Vagina (tissue), 2 donors: ENCODE data around the gene CUX1.

Source experiments
- POLR2A ChIP-seq, 2 donors: fragments of 450-650 bp; IDR thresholded peaks; one replicate each; pipeline ENCODE4 v1.6.1; 2017; ENCODE audit warnings: antibody characterized with exemption in 2 of 2, mild to moderate bottlenecking in 2 of 2, moderate library complexity in 2 of 2
- POLR2AphosphoS5 ChIP-seq, 2 donors: sonication (generic); formaldehyde crosslinking; IDR thresholded peaks; one replicate each; pipeline ENCODE4 v1.9.0; 2017; ENCODE audit warnings: antibody characterized with exemption in 2 of 2, mild to moderate bottlenecking in 2 of 2, low read depth in 1 of 2; ENCODE audit not compliant: insufficient read depth in 1 of 2
- TF ChIP-seq, protein P1 (sequence below), 3 experiments: fragments of 450-650 bp in 2 of 3; fragments of 200-600 bp in 1 of 3; sonication (generic) in 1 of 3; IDR thresholded peaks; one replicate each; pipeline ENCODE4 v1.5.1; 2017 to 2019; ENCODE audit warnings: antibody characterized with exemption in 3 of 3, mild to moderate bottlenecking in 2 of 3, moderate library complexity in 2 of 3

DNA sequence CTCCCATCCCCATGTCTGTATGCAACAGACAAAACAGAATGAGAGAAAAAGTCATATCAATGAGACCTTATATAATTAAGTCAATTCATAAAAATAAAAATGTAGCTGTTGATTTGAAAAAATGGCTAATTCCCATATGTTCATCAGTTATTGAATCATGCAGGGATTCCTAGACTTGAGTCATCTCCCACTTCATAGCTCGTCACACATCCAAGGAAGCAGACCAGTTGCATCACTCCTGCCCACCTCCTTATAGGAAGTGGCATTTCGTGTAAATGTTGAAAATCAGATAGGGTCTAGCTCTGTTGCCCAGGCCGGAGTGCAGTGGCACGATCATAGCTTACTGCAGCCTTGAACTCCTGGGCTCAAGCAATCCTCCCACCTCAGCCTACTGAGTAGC is 413.2 kb downstream of the CUX1 start:
- TF ChIP-seq POLR2A (IDR thresholded peaks at IDR 0.05) (no peak), POLR2AphosphoS5 (IDR thresholded peaks at IDR 0.05; ENCODE audit: insufficient read depth in 1 of 2, low read depth in 1 of 2) (no peak)
- TF ChIP-seq, protein P1, sequence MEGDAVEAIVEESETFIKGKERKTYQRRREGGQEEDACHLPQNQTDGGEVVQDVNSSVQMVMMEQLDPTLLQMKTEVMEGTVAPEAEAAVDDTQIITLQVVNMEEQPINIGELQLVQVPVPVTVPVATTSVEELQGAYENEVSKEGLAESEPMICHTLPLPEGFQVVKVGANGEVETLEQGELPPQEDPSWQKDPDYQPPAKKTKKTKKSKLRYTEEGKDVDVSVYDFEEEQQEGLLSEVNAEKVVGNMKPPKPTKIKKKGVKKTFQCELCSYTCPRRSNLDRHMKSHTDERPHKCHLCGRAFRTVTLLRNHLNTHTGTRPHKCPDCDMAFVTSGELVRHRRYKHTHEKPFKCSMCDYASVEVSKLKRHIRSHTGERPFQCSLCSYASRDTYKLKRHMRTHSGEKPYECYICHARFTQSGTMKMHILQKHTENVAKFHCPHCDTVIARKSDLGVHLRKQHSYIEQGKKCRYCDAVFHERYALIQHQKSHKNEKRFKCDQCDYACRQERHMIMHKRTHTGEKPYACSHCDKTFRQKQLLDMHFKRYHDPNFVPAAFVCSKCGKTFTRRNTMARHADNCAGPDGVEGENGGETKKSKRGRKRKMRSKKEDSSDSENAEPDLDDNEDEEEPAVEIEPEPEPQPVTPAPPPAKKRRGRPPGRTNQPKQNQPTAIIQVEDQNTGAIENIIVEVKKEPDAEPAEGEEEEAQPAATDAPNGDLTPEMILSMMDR (IDR thresholded peaks at IDR 0.05): no peak
